GM19455 (cell line): Measurements from ENCODE around the gene RNPEP.
"Not testable (repeated sequence)": the region's sequence is repeated elsewhere in the genome, so short reads cannot be mapped to it uniquely, and the experiment has no call there.

ENCODE experiments used
- ATAC-seq: cut with Tn5 transposase; IDR thresholded peaks from one replicate; pipeline ENCODE4 v1.9.1; 2021; ENCODE audit not compliant: unreplicated experiment

The RNPEP gene

GRCh38 chr1:202009326-202010179, 27.1 kb downstream of the RNPEP start:
- no peak for ATAC-seq

- peak; percentile 61 for ATAC-seq
Measured at GRCh38 chr1:202010180-202011015, 27.9 kb downstream of the RNPEP start, which contains the start of gene ELF3. Gene ELF3 (plus strand): TSS chr1:202010587. CDS start chr1:202011137, 550 bp downstream.

- no peak for ATAC-seq
Measured at GRCh38 chr1:202011994-202012393, 29.5 kb downstream of the RNPEP start.

GRCh38 chr1:202012544-202013478, 30.4 kb downstream of the RNPEP start:
- no peak for ATAC-seq

GRCh38 chr1:202013603-202014002, 31.2 kb downstream of the RNPEP start:
- no peak for ATAC-seq

- ATAC-seq = no peak
Measured at GRCh38 chr1:202014060-202014459, 31.6 kb downstream of the RNPEP start.

- no peak for ATAC-seq
Measured at GRCh38 chr1:202014915-202015661, 32.6 kb downstream of the RNPEP start.

GRCh38 chr1:202015662-202015937, 33.2 kb downstream of the RNPEP start:
- no peak for ATAC-seq

GRCh38 chr1:202016022-202016810, 33.8 kb downstream of the RNPEP start:
- ATAC-seq = no peak

GRCh38 chr1:202016811-202017748, 34.6 kb downstream of the RNPEP start:
- ATAC-seq = no peak

- no peak for ATAC-seq
Measured at GRCh38 chr1:202017749-202018467, 35.5 kb downstream of the RNPEP start.

GRCh38 chr1:202018468-202019234, 36.2 kb downstream of the RNPEP start:
- ATAC-seq = no peak

- ATAC-seq = not testable (repeated sequence)
Measured at GRCh38 chr1:202019235-202019558, 36.7 kb downstream of the RNPEP start.

GRCh38 chr1:202023001-202023433, 40.6 kb downstream of the RNPEP start:
- no peak for ATAC-seq

GRCh38 chr1:202029171-202029665, 46.8 kb downstream of the RNPEP start:
- no peak for ATAC-seq

- ATAC-seq = no peak
Measured at GRCh38 chr1:202029727-202030126, 47.3 kb downstream of the RNPEP start.

GRCh38 chr1:202031796-202032195, 49.3 kb downstream of the RNPEP start:
- no peak for ATAC-seq
